Stimulated activated CD4-positive, alpha-beta T cell treated with anti-CD3 and anti-CD28 coated beads, Interleukin-12 subunit alpha, Interleukin-12 subunit beta, amount 100 ng/mL, for 4 hours (primary cell): Measurements from ENCODE around the gene CDH5.

Source experiments
- DNase-seq: peaks from one replicate; pipeline ENCODE4 v3.0.0-alpha.2; 2020

The CDH5 gene

GRCh38 chr16:66420396-66420795, 53.9 kb downstream of the CDH5 start:
- no peak for DNase-seq

- no peak for DNase-seq
Measured at GRCh38 chr16:66421891-66422290, 55.4 kb downstream of the CDH5 start.

- DNase-seq: no peak
Measured at GRCh38 chr16:66422366-66422765, 55.9 kb downstream of the CDH5 start.

GRCh38 chr16:66423177-66423576, 56.7 kb downstream of the CDH5 start:
- no peak for DNase-seq

- DNase-seq: no peak
Measured at GRCh38 chr16:66425651-66426050, 59.2 kb downstream of the CDH5 start.

- DNase-seq: no peak
Measured at GRCh38 chr16:66426112-66427035, 59.9 kb downstream of the CDH5 start.

GRCh38 chr16:66427036-66427860, 60.8 kb downstream of the CDH5 start, which contains the start of gene BEAN1:
Gene BEAN1 (plus strand): TSS chr16:66427295. CDS start chr16:66437677, 10,382 bp downstream.
- no peak for DNase-seq

GRCh38 chr16:66427871-66428681, 61.6 kb downstream of the CDH5 start:
- no peak for DNase-seq

GRCh38 chr16:66428682-66429251, 62.3 kb downstream of the CDH5 start:
- no peak for DNase-seq

- DNase-seq: no peak
Measured at GRCh38 chr16:66429290-66429962, 62.9 kb downstream of the CDH5 start.

- no peak for DNase-seq
Measured at GRCh38 chr16:66430214-66430613, 63.7 kb downstream of the CDH5 start.

GRCh38 chr16:66431760-66432159, 65.3 kb downstream of the CDH5 start:
- no peak for DNase-seq

- no peak for DNase-seq
Measured at GRCh38 chr16:66432429-66432828, 65.9 kb downstream of the CDH5 start.

- DNase-seq: no peak
Measured at GRCh38 chr16:66434619-66435430, 68.3 kb downstream of the CDH5 start.

- no peak for DNase-seq
Measured at GRCh38 chr16:66435896-66436295, 69.4 kb downstream of the CDH5 start.

GRCh38 chr16:66437391-66437945, 71.0 kb downstream of the CDH5 start:
- DNase-seq: no peak

GRCh38 chr16:66438536-66438935, 72.0 kb downstream of the CDH5 start:
- DNase-seq: no peak

- DNase-seq: no peak
Measured at GRCh38 chr16:66439051-66439730, 72.7 kb downstream of the CDH5 start.

- no peak for DNase-seq
Measured at GRCh38 chr16:66440271-66440802, 73.8 kb downstream of the CDH5 start.

- no peak for DNase-seq
Measured at GRCh38 chr16:66440970-66441369, 74.5 kb downstream of the CDH5 start.
